ENCODE results near the gene RANBP17.
"Not testable (repeated sequence)": the region's sequence is repeated elsewhere in the genome, so short reads cannot be mapped to it uniquely, and the experiment has no call there.

The RANBP17 gene

GRCh38 chr5:170832241-170832640 lies 29.6 kb upstream of the RANBP17 start:
- DNase-seq (ENCODE audit: low read depth in 1 of 2, low spot score in 1 of 2) = no peak
- no peak overlapping the region for H3K27ac ChIP-seq (replicated peaks)

DNA sequence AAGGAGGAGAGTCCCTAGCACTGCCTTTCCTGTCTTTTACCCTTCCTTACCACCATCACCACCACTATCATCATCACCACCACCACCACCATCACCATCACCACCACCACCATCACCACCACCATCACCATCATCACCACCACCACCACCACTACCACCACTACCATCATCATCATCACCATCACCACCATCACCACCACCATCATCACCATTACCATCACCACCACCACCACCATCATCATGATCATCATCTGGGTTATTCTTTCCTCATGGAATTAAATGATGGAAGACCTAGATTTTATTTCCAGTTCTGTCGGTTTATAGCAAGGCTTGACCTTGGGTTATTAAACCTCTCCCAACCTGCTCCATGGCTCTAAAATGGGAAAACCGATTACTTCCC lies 27.8 kb upstream of the RANBP17 start:
- not testable (repeated sequence) for H3K27me3 ChIP-seq (ENCODE audit: insufficient read depth, poor library complexity, severe bottlenecking); H3K27ac ChIP-seq (replicated peaks)

More at GRCh38 chr5:170832241-170832640, 29.6 kb upstream of the RANBP17 start:
- TF ChIP-seq CTCF (IDR thresholded peaks at IDR 0.05; ENCODE audit: insufficient read depth, low read length) (no peak), SPI1 (IDR thresholded peaks at IDR 0.05; ENCODE audit: borderline replicate concordance, low read depth) (no peak), POLR2AphosphoS5 (IDR thresholded peaks at IDR 0.05; ENCODE audit: low read depth) (no peak), REST (IDR thresholded peaks at IDR 0.05; ENCODE audit: insufficient replicate concordance, low read depth) (no peak), GABPA (IDR thresholded peaks at IDR 0.05; ENCODE audit: low read depth) (no peak)
- Histone ChIP-seq H3K4me3 (replicated peaks; ENCODE audit: insufficient read depth, low read length) (no peak overlapping the region), H3K27me3 (ENCODE audit: insufficient read depth, poor library complexity, severe bottlenecking) (no peaks in the 10 kb centered on the region)

DNA sequence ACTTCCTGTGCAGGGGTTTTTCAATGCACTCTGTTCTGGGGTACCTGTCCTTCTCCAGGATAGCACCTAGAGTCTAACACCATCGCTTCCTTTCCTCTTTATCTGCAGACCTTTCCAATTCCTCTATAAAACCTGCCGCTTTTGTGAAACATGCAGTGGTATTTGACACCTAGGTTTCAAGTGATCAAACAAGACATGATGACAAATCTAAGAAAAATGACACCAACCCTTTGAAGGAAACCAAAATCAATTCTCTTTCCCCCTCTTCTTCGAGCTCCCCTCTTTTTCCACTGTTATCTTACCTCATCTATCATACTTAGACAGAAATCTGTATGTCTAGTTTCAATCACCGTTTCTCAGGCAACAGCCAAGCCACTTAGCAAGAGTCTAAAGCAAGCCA lies 25.6 kb upstream of the RANBP17 start:
- no peak for TF ChIP-seq POLR2AphosphoS5 (IDR thresholded peaks at IDR 0.05; ENCODE audit: low read depth)
- no peak for TF ChIP-seq SPI1 (IDR thresholded peaks at IDR 0.05; ENCODE audit: borderline replicate concordance, low read depth)
- TF ChIP-seq GABPA (IDR thresholded peaks at IDR 0.05; ENCODE audit: low read depth) = no peak
- TF ChIP-seq CTCF (IDR thresholded peaks at IDR 0.05; ENCODE audit: insufficient read depth, low read length) = no peak
- no peak for TF ChIP-seq REST (IDR thresholded peaks at IDR 0.05; ENCODE audit: insufficient replicate concordance, low read depth)
- H3K27me3 ChIP-seq (ENCODE audit: insufficient read depth, poor library complexity, severe bottlenecking) = no peaks in the 10 kb centered on the region
- no peak for DNase-seq (ENCODE audit: low read depth in 1 of 2, low spot score in 1 of 2)
- H3K27ac ChIP-seq (replicated peaks) = no peak overlapping the region
- no peak overlapping the region for H3K4me3 ChIP-seq (replicated peaks; ENCODE audit: insufficient read depth, low read length)

More for the DNA sequence above, 27.8 kb upstream of the RANBP17 start:
- H3K4me3 ChIP-seq (replicated peaks; ENCODE audit: insufficient read depth, low read length); DNase-seq (ENCODE audit: low read depth in 1 of 2, low spot score in 1 of 2): not testable (repeated sequence)

GRCh38 chr5:170843870-170844269 lies 17.9 kb upstream of the RANBP17 start:
- TF ChIP-seq POLR2AphosphoS5 (IDR thresholded peaks at IDR 0.05; ENCODE audit: low read depth) (no peak), GABPA (IDR thresholded peaks at IDR 0.05; ENCODE audit: low read depth) (no peak)
- no peaks in the 10 kb centered on the region for H3K27me3 ChIP-seq (ENCODE audit: insufficient read depth, poor library complexity, severe bottlenecking)
- no peak overlapping the region for H3K4me3 ChIP-seq (replicated peaks; ENCODE audit: insufficient read depth, low read length)
- DNase-seq (ENCODE audit: low read depth in 1 of 2, low spot score in 1 of 2) = no peak
- H3K27ac ChIP-seq (replicated peaks) = no peak overlapping the region

- Histone ChIP-seq H3K4me3 (replicated peaks; ENCODE audit: insufficient read depth, low read length) (no peak overlapping the region), H3K27ac (replicated peaks) (no peak overlapping the region), H3K27me3 (ENCODE audit: insufficient read depth, poor library complexity, severe bottlenecking) (no peaks in the 10 kb centered on the region)
- DNase-seq (ENCODE audit: low read depth in 1 of 2, low spot score in 1 of 2) = no peak
- TF ChIP-seq SPI1 (IDR thresholded peaks at IDR 0.05; ENCODE audit: borderline replicate concordance, low read depth) (no peak), CTCF (IDR thresholded peaks at IDR 0.05; ENCODE audit: insufficient read depth, low read length) (no peak), POLR2AphosphoS5 (IDR thresholded peaks at IDR 0.05; ENCODE audit: low read depth) (no peak), GABPA (IDR thresholded peaks at IDR 0.05; ENCODE audit: low read depth) (no peak), REST (IDR thresholded peaks at IDR 0.05; ENCODE audit: insufficient replicate concordance, low read depth) (no peak)
Measured at GRCh38 chr5:170844651-170845050, 17.2 kb upstream of the RANBP17 start.

Measured in HL-60 (cell line).